Measurements from ENCODE around the gene NCK1.

- TF ChIP-seq, protein P1, sequence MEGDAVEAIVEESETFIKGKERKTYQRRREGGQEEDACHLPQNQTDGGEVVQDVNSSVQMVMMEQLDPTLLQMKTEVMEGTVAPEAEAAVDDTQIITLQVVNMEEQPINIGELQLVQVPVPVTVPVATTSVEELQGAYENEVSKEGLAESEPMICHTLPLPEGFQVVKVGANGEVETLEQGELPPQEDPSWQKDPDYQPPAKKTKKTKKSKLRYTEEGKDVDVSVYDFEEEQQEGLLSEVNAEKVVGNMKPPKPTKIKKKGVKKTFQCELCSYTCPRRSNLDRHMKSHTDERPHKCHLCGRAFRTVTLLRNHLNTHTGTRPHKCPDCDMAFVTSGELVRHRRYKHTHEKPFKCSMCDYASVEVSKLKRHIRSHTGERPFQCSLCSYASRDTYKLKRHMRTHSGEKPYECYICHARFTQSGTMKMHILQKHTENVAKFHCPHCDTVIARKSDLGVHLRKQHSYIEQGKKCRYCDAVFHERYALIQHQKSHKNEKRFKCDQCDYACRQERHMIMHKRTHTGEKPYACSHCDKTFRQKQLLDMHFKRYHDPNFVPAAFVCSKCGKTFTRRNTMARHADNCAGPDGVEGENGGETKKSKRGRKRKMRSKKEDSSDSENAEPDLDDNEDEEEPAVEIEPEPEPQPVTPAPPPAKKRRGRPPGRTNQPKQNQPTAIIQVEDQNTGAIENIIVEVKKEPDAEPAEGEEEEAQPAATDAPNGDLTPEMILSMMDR (IDR thresholded peaks at IDR 0.05; ENCODE audit: poor library complexity) = no peak
- no peak for TF ChIP-seq EZH2 (IDR thresholded peaks at IDR 0.05; ENCODE audit: borderline replicate concordance)
These were observed 44.6 kb upstream of the NCK1 start for GRCh38 chr3:136817448-136817847.

Measured in hepatocyte (in vitro differentiated cells).